H1 (cell line): ENCODE data around the gene NR4A3. TPM values are rescaled to one million over a fixed set of nuclear protein-coding genes. Genes with fewer than 3 reads are reported as not detected.

Experiments used
- CTCF ChIA-PET: fragments of 300-600 bp; sonication (Branson Sonifier 250); formaldehyde crosslinking; loops from one replicate; lab custom pipeline; 2021; ENCODE audit not compliant: partially characterized antibody; lab: Charles Lee
- POLR2A ChIA-PET: fragments of 300-600 bp; sonication (Branson Sonifier 250); formaldehyde crosslinking; loops from one replicate; lab custom pipeline; 2021; ENCODE audit warnings: inconsistent platforms; ENCODE audit not compliant: partially characterized antibody; lab: Charles Lee
- DNase-seq, 2 experiments: peaks; one replicate each; pipeline versions ENCODE4 v3.0.0 to v3.0.0-alpha.2; 2010 to 2022; ENCODE audit warnings: low spot score in 2 of 2, low read depth in 1 of 2, mixed read lengths in 1 of 2
- FAIRE-seq: peaks from 2 replicates; lab custom pipeline; 2011; peaks lifted over from hg19 to GRCh38; lab: Jason Lieb, UNC
- H2AFZ ChIP-seq: 2 replicates; pipeline ENCODE4 v1.8.1; 2012; ENCODE audit warnings: low read length, inconsistent platforms
- H2AK5ac ChIP-seq: 2 replicates; pipeline ENCODE4 v1.6.1; 2013; ENCODE audit warnings: low read depth, low read length
- H2BK120ac ChIP-seq: replicated peaks from 2 replicates; pipeline ENCODE3; 2013; ENCODE audit warnings: low read depth, low read length, inconsistent platforms
- H2BK12ac ChIP-seq: 2 replicates; pipeline ENCODE4 v1.6.1; 2013; ENCODE audit warnings: low read depth, low read length
- H2BK15ac ChIP-seq: 2 replicates; pipeline ENCODE4 v1.6.1; 2013; ENCODE audit warnings: low read length
- H2BK20ac ChIP-seq: 2 replicates; pipeline ENCODE4 v1.6.1; 2013; ENCODE audit warnings: low read length
- H2BK5ac ChIP-seq: 2 replicates; pipeline ENCODE4 v1.6.1; 2013; ENCODE audit warnings: low read depth, low read length
- H3K14ac ChIP-seq: 2 replicates; pipeline ENCODE4 v1.6.1; 2013; ENCODE audit warnings: inconsistent platforms; ENCODE audit not compliant: insufficient read length
- H3K18ac ChIP-seq: 2 replicates; pipeline ENCODE4 v1.6.1; 2013; ENCODE audit warnings: low read length; ENCODE audit errors: extremely low read depth
- H3K23ac ChIP-seq: 2 replicates; pipeline ENCODE4 v1.6.1; 2013; ENCODE audit warnings: inconsistent platforms; ENCODE audit not compliant: insufficient read length
- H3K23me2 ChIP-seq: 2 replicates; pipeline ENCODE4 v1.6.1; 2013; ENCODE audit warnings: low read depth, low read length
- H3K27ac ChIP-seq: 2 replicates; pipeline ENCODE4 v1.6.1; 2011; ENCODE audit warnings: low read depth, low read length, inconsistent platforms
- H3K27me3 ChIP-seq, 4 experiments: replicated peaks in 1 of 4; 1 replicate in 1 of 4; 2 replicates in 3 of 4; pipeline versions ENCODE4 v1.6.1 to v1.8.1; 2011 to 2013; ENCODE audit warnings: low read length in 3 of 4, mild to moderate bottlenecking in 3 of 4, inconsistent platforms in 2 of 4, mixed read lengths in 2 of 4, moderate library complexity in 1 of 4; ENCODE audit not compliant: control insufficient read depth in 3 of 4, insufficient read depth in 3 of 4; ENCODE audit errors: extremely low read depth in 1 of 4
- H3K36me3 ChIP-seq, 4 experiments: 2 replicates each; pipeline versions ENCODE4 v1.6.1 to v1.8.1; 2011 to 2013; ENCODE audit warnings: mild to moderate bottlenecking in 4 of 4, low read length in 3 of 4, moderate library complexity in 2 of 4, control low read depth in 1 of 4, inconsistent platforms in 1 of 4; ENCODE audit not compliant: insufficient read depth in 4 of 4, control insufficient read depth in 2 of 4
- H3K4ac ChIP-seq: replicated peaks from 2 replicates; pipeline ENCODE3; 2013; ENCODE audit warnings: low read length, low read depth, mixed read lengths, inconsistent platforms; ENCODE audit not compliant: insufficient read length
- H3K4me1 ChIP-seq, 4 experiments: replicated peaks in 1 of 4; 1 replicate in 1 of 4; 2 replicates in 3 of 4; pipeline versions ENCODE4 v1.6.1 to v1.8.1; 2011 to 2013; ENCODE audit warnings: low read length in 3 of 4, inconsistent platforms in 2 of 4, mixed read lengths in 1 of 4; ENCODE audit not compliant: insufficient read depth in 4 of 4, control insufficient read depth in 3 of 4
- H3K4me2 ChIP-seq, 2 experiments: 2 replicates each; pipeline versions ENCODE4 v1.6.1 to v1.8.1; 2011 to 2013; ENCODE audit warnings: low read depth in 2 of 2, low read length in 2 of 2, control low read depth in 1 of 2, inconsistent platforms in 1 of 2, mild to moderate bottlenecking in 1 of 2; ENCODE audit not compliant: insufficient read depth in 1 of 2
- H3K4me3 ChIP-seq, 4 experiments: fragments of 200-600, 300-600 bp in 1 of 4; sonication (generic), shearing (Covaris generic), sonication (Bioruptor Twin) in 1 of 4; 2 replicates each; pipeline versions ENCODE4 v1.5.1 to v1.8.1; 2011 to 2016; ENCODE audit warnings: low read length in 4 of 4, low read depth in 3 of 4, control low read depth in 2 of 4, inconsistent platforms in 2 of 4, mild to moderate bottlenecking in 2 of 4, mixed read lengths in 1 of 4, moderate library complexity in 1 of 4; ENCODE audit not compliant: insufficient read depth in 2 of 4; ENCODE audit errors: extremely low read depth in 1 of 4
- H3K56ac ChIP-seq: replicated peaks from 2 replicates; pipeline ENCODE3; 2013; ENCODE audit warnings: low read depth, mild to moderate bottlenecking, mixed read lengths, low read length, inconsistent platforms; ENCODE audit not compliant: insufficient read length
- H3K79me1 ChIP-seq: 2 replicates; pipeline ENCODE4 v1.6.1; 2013; ENCODE audit warnings: low read depth, low read length, control low read depth
- H3K79me2 ChIP-seq, 2 experiments: 2 replicates each; pipeline versions ENCODE4 v1.6.1 to v1.8.1; 2012 to 2013; ENCODE audit warnings: low read length in 2 of 2, mild to moderate bottlenecking in 2 of 2, inconsistent platforms in 1 of 2; ENCODE audit not compliant: insufficient read depth in 2 of 2, control insufficient read depth in 1 of 2
- H3K9ac ChIP-seq, 4 experiments: replicated peaks in 1 of 4; 1 replicate in 1 of 4; 2 replicates in 3 of 4; pipeline versions ENCODE4 v1.6.1 to v1.8.1; 2011 to 2013; ENCODE audit warnings: low read depth in 3 of 4, low read length in 3 of 4, control low read depth in 2 of 4, mild to moderate bottlenecking in 2 of 4, moderate library complexity in 2 of 4, inconsistent platforms in 1 of 4; ENCODE audit errors: extremely low read depth in 1 of 4
- H3K9me3 ChIP-seq, 2 experiments: 2 replicates each; pipeline versions ENCODE4 v1.6.1 to v1.8.1; 2012 to 2013; ENCODE audit warnings: mild to moderate bottlenecking in 2 of 2, moderate library complexity in 2 of 2, control low read depth in 1 of 2, inconsistent platforms in 1 of 2, low read depth in 1 of 2, low read length in 1 of 2, mixed read lengths in 1 of 2; ENCODE audit not compliant: insufficient read depth in 2 of 2
- H4K20me1 ChIP-seq, 2 experiments: replicated peaks in 1 of 2; 2 replicates each; pipeline versions ENCODE3 to v1.8.1; 2011 to 2013; ENCODE audit warnings: inconsistent platforms in 2 of 2, low read length in 2 of 2, mild to moderate bottlenecking in 1 of 2; ENCODE audit not compliant: insufficient read depth in 2 of 2, control insufficient read depth in 1 of 2
- H4K5ac ChIP-seq: 2 replicates; pipeline ENCODE4 v1.6.1; 2013; ENCODE audit warnings: low read length, low read depth, mixed read lengths, inconsistent platforms; ENCODE audit not compliant: insufficient read length
- H4K8ac ChIP-seq: 2 replicates; pipeline ENCODE4 v1.8.0; 2013; ENCODE audit warnings: mild to moderate bottlenecking, moderate library complexity, low read length, inconsistent platforms; ENCODE audit not compliant: insufficient read depth; ENCODE audit errors: extremely low read depth
- H4K91ac ChIP-seq: replicated peaks from 2 replicates; pipeline ENCODE3; 2013; ENCODE audit warnings: low read length, mixed read lengths, inconsistent platforms; ENCODE audit not compliant: insufficient read length
- ATF2 ChIP-seq: IDR thresholded peaks from 2 replicates; pipeline ENCODE4 v1.6.1; 2012; ENCODE audit warnings: low read length, inconsistent platforms
- ATF3 ChIP-seq: IDR thresholded peaks from 2 replicates; pipeline ENCODE4 v1.6.1; 2011; ENCODE audit warnings: low read depth, mild to moderate bottlenecking, low read length; ENCODE audit not compliant: insufficient read depth
- BACH1 ChIP-seq: IDR thresholded peaks from 2 replicates; pipeline ENCODE4 v1.6.1; 2012; ENCODE audit warnings: low read length, improper control_type of control experiment
- CHD1 ChIP-seq: IDR thresholded peaks from 2 replicates; pipeline ENCODE4 v1.6.1; 2012; ENCODE audit warnings: low read depth, low read length, improper control_type of control experiment
- MAX ChIP-seq: IDR thresholded peaks from 2 replicates; pipeline ENCODE4 v1.6.1; 2012; ENCODE audit warnings: inconsistent platforms
- RFX5 ChIP-seq: IDR thresholded peaks from 2 replicates; pipeline ENCODE4 v1.6.1; 2011; ENCODE audit warnings: low read depth, low read length, improper control_type of control experiment, borderline replicate concordance
- RXRA ChIP-seq: IDR thresholded peaks from 2 replicates; pipeline ENCODE4 v1.6.1; 2011; ENCODE audit warnings: low read depth, mild to moderate bottlenecking, low read length, moderate library complexity; ENCODE audit not compliant: insufficient read depth
- SIX5 ChIP-seq: IDR thresholded peaks from 2 replicates; pipeline ENCODE4 v1.6.1; 2011; ENCODE audit warnings: mild to moderate bottlenecking, low read depth, low read length
- SRF ChIP-seq: IDR thresholded peaks from 2 replicates; pipeline ENCODE4 v1.6.1; 2011; ENCODE audit warnings: mild to moderate bottlenecking, low read depth, low read length, moderate library complexity
- TAF7 ChIP-seq: optimal IDR thresholded peaks from 2 replicates; pipeline ENCODE3; 2011; ENCODE audit warnings: low read depth, mild to moderate bottlenecking, inconsistent platforms, low read length, moderate library complexity, borderline replicate concordance
- TBP ChIP-seq: IDR thresholded peaks from 2 replicates; pipeline ENCODE4 v1.6.1; 2011; ENCODE audit warnings: low read depth, low read length, improper control_type of control experiment
- TEAD4 ChIP-seq: IDR thresholded peaks from 2 replicates; pipeline ENCODE4 v1.6.1; 2012; ENCODE audit warnings: low read depth, low read length, inconsistent platforms, mixed read lengths
- YY1 ChIP-seq: IDR thresholded peaks from 2 replicates; pipeline ENCODE4 v1.6.1; 2011; ENCODE audit warnings: low read depth, mild to moderate bottlenecking, low read length
- WGBS, 2 experiments: shearing (Covaris generic) in 1 of 2; methylation state at CpG; one replicate each; pipeline versions ENCODE4 v1.1.6 to v1.1.7; 2013 to 2015; ENCODE audit warnings: low lambda C conversion rate in 2 of 2, mixed read lengths in 2 of 2, inconsistent platforms in 1 of 2, low coverage in 1 of 2, missing lambda C conversion rate in 1 of 2; ENCODE audit not compliant: insufficient replicate concordance in 2 of 2, insufficient coverage in 1 of 2, insufficient read length in 1 of 2; ENCODE audit errors: extremely low coverage in 1 of 2, missing lambda C conversion rate in 1 of 2; 5-methylcytosine and 5-hydroxymethylcytosine counted together
- polyA plus RNA-seq, 7 experiments: library from polyadenylated mRNA; depleted of rRNA in 3 of 7; stranded (reverse) in 5 of 7; unstranded in 2 of 7; fragments of >200 nt in 5 of 7; fragments of 200-250 nt in 2 of 7; gene quantifications; 1 replicate in 5 of 7; 2 replicates in 1 of 7; 4 replicates in 1 of 7; pipeline versions ENCODE4 v1.2.1 to v1.2.3, GENCODE V29; 2011 to 2013; ENCODE audit warnings: missing spikeins in 2 of 7, mixed read lengths in 2 of 7
- total RNA-seq: library from RNA; stranded (reverse); fragmentation: NEBNext Ultra II Directional; extraction: Animal tissue kit (Norgen Biotek cat#: 25700); gene quantifications from 2 replicates; pipeline ENCODE4 v1.2.1, GENCODE V29; 2021

NR4A3 gene
- total and polyA plus RNA-seq, 2 of the 8 experiments (the other 6 are each of a cell fraction or from before 2014, with no cell fraction given) = 0.05 to 0.30 TPM

- H3K4me1 ChIP-seq = no peaks in the 10 kb centered on the region
- WGBS, 2 experiments = 90% methylated on average over 2 of the region's 2 CpGs; no CpG with 5 or more reads in 1 of the 2 experiments
- H4K20me1 ChIP-seq = no peaks in the 10 kb centered on the region
- no peak overlapping the region for H4K5ac ChIP-seq
- H2BK15ac ChIP-seq = 0 out of 2 replicates have a peak overlapping the region, but pooled peaks have one; percentile 29
- no peak overlapping the region for H3K23ac ChIP-seq
- peak overlapping the region; percentile 17; the same call in 1 of the 2 replicates for H2BK12ac ChIP-seq
- H3K23me2 ChIP-seq = no peaks in the 10 kb centered on the region
- H3K14ac ChIP-seq = no peak overlapping the region
- no peak overlapping the region for H2BK120ac ChIP-seq
- H4K8ac ChIP-seq = no peak overlapping the region
- no peak overlapping the region for H2BK5ac ChIP-seq
- no peak overlapping the region for H3K56ac ChIP-seq
- H4K91ac ChIP-seq = no peak overlapping the region
- DNase-seq = no peak
- H2AFZ ChIP-seq = no peak overlapping the region
- H3K79me2 ChIP-seq = no peaks in the 10 kb centered on the region
- no peaks in the 10 kb centered on the region for H3K9me3 ChIP-seq
- H3K36me3 ChIP-seq = no peaks in the 10 kb centered on the region
- H3K4me3 ChIP-seq = no peak overlapping the region
- no peak overlapping the region for H3K4me2 ChIP-seq
- POLR2A ChIA-PET = no interaction called here
- H3K27me3 ChIP-seq = no peaks in the 10 kb centered on the region; a peak in 2 of 7 replicates
- H2AK5ac ChIP-seq = no peak overlapping the region
- FAIRE-seq = no peak
- H3K79me1 ChIP-seq = no peaks in the 10 kb centered on the region
- no peak overlapping the region for H3K18ac ChIP-seq
- CTCF ChIA-PET = interaction anchor here (0.5 to 1.6 kb wide), 7 partner anchors 9 to 1042 kb away, joined by 3 to 5 read pairs (median 4); no protein-coding TSS in a partner anchor
- H3K9ac ChIP-seq = no peak overlapping the region
- no peak overlapping the region for H2BK20ac ChIP-seq
- H3K27ac ChIP-seq = no peak overlapping the region
- H3K4ac ChIP-seq = no peak overlapping the region
- TF ChIP-seq ATF2 (no peak), RFX5 (no peak), SIX5 (no peak), SRF (no peak), MAX (no peak), TEAD4 (no peak), BACH1 (no peak), TAF7 (no peak), RXRA (no peak), CHD1 (no peak), TBP (no peak), ATF3 (no peak), YY1 (no peak)
Measured at GRCh38 chr9:99896119-99896518, 74.4 kb downstream of the NR4A3 start.
